ENCODE measurements around the gene IFT25. TPM values are rescaled to one million over a fixed set of nuclear protein-coding genes. Genes with fewer than 3 reads are reported as not detected.

The IFT25 gene
- polyA plus RNA-seq, 3 donors, result 12.0 to 30.4 (median 16.1) TPM

DNA sequence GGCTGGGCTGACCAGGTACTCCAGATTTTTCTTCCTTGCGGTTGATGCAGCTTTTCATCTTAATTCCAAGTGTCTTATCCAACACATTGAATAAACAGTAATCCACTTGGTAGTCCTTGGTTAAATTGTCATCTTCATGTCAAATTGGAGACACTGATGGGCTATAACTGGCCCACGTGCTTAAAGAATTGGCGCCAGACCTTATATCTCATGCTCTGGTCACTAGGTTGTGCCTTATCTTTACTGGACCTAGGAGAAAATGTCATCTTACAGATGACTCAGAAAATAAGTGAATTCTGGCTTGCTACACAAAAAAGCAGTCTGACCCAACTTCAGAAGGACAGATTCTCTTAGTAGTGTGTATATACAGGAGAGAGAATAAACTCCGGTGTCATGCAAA lies 16.9 kb upstream of the IFT25 start:
- 91 to 95% (median 95%) methylated on average over 4 of the region's 4 CpGs for WGBS, 3 donors

DNA sequence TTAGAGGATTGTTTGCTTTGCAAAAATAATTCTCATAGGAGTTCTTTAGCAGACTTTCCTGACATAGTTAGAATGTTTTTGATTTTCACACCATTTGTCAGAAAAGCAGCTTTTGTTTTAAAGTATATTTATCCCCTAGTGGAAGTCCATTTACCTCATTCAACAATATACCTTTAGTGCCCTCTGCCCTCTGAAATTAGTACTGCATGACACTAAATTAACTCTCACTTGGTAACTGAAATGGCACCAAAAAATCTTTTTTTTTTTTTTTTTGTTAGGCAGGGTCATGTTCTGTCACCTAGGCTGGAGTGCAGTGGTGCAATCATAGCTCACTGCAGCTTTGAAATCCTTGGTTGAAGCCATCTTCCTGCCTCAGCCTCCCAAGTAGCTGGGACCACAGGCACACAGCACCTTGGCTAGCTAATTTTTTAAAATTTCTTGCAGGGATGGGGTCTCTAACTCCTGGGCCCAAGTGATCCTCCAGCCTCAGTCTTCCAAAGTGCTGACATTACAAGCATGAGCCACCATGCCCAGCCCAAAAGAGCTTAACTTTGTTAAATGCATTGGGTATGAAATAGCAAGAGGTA lies 14.3 kb upstream of the IFT25 start:
- no peak overlapping the region for H3K27ac ChIP-seq (ENCODE audit: low read depth, low read length)

More for the DNA sequence above, 16.9 kb upstream of the IFT25 start:
- no peak overlapping the region for H3K27ac ChIP-seq (ENCODE audit: low read depth, low read length)

DNA sequence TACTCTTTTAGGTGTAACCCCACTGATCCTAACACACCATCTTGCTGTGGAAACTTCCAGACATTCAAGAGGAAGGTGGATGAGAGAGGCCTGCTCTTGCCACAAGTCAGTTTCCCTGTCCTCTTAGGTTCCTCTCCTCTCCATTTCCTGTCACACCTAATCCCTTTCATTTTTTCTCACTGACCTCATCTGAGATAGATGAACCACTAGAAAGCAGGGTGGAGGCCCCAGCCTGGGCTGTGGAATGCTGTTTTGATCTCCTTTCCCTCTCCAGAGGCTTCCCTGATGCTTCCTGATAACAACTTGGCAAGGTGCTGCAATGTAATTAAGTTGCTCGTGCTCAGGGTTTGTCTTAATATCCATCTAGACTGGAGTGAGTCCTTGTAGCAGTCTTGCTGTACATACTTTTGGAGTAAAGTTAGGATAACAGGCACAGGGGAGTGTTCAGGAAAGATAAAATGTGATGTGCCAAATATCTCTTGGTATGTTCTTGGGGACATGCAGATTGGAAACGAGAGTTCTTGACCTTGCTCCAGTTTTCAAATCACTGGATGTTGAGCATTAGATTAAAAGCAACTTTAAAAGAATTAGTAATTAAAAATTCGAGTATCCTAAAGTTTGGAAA lies 11.8 kb upstream of the IFT25 start:
- 33 to 49% (median 47%) methylated on average over 3 of the region's 3 CpGs for WGBS, 3 donors
- H3K27ac ChIP-seq (ENCODE audit: low read depth, low read length), result no peak overlapping the region

DNA sequence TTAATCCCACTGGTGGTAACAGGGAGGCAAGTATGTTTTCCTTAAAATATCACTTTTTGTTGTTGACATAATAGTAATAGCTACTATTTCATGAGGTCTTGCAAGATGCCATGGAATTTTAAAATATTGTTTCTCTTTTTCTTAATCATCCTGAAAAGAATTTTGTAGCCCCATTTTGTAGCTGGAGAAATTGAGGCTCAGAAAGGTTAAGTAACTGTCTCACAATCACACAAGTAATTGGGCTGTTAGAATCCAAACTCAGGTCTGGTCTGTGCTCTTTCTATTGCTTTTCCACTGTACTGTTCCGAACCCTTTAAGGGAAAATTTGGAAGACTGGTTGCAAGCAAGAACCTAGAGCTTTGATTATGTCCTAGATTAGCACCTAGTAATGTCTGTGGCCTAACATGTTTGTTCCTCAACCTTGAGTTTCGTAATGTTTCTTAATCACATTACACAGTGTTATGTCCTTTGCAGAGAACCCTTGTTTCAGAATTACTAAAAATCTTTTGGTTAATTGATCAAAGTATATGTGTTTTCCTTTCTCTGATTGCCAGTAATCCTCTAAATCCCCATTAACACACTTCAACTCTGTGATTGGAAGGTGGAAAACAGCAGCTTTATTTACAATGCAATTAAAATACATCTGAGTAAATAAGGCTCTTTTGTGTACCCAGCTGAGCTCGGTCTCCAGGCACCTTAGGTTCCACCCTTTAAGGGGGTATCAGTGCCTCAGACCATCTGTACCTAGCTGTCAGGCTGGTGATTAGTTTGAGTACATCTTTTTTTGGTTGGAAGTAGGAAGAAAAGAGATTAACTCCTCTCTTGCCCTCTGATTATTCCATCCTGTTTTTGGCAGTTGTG lies 11.0 kb upstream of the IFT25 start:
- WGBS, 3 donors, result 43 to 74% (median 61%) methylated on average over 3 of the region's 3 CpGs

DNA sequence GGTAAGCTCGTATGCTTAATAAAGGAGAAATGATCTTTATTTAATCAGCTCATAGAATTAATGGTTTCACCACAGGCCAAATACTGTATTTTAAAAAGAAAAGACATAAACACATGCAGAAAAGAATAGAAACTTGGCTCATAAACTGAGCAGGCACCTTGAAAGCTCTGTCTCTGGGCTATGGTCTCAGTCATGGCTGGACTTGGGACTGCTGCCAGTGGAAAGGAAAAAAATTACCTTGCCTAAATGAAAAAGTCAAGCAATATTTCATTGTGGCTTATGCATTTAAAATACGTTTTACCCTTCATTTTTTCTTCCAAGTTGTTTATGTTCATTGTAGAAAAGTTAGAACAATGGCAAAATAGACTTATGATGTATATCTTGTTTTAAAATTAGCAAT lies 8.6 kb upstream of the IFT25 start:
- 75 to 83% (median 80%) methylated on average over 2 of the region's 2 CpGs for WGBS, 3 donors
- H3K27ac ChIP-seq (ENCODE audit: low read depth, low read length), result no peak overlapping the region

More for the DNA sequence above, 11.0 kb upstream of the IFT25 start:
- H3K27ac ChIP-seq (ENCODE audit: low read depth, low read length), result no peak overlapping the region

DNA sequence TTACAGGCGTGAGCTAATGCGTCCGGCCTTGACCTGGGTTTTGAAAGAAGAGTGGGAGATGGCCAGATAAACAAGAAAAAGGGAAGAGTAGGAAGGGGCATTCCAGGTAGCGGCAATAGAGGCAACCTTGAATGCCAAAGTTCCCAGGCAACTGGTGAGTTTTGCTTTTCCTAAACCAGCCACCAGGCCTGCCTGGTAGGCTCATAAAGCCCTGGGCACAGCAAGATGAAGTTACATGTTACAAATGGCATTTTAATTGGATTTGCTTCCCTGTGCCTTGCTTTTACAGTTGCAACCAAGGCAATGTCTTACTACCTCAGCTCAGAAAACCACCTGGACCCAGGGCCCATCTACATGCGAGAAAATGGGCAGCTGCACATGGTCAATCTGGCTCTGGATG lies 6.2 kb upstream of the IFT25 start:
- no peak overlapping the region for H3K27ac ChIP-seq (ENCODE audit: low read depth, low read length)
- 87 to 90% (median 87%) methylated on average over 5 of the region's 5 CpGs for WGBS, 3 donors

DNA sequence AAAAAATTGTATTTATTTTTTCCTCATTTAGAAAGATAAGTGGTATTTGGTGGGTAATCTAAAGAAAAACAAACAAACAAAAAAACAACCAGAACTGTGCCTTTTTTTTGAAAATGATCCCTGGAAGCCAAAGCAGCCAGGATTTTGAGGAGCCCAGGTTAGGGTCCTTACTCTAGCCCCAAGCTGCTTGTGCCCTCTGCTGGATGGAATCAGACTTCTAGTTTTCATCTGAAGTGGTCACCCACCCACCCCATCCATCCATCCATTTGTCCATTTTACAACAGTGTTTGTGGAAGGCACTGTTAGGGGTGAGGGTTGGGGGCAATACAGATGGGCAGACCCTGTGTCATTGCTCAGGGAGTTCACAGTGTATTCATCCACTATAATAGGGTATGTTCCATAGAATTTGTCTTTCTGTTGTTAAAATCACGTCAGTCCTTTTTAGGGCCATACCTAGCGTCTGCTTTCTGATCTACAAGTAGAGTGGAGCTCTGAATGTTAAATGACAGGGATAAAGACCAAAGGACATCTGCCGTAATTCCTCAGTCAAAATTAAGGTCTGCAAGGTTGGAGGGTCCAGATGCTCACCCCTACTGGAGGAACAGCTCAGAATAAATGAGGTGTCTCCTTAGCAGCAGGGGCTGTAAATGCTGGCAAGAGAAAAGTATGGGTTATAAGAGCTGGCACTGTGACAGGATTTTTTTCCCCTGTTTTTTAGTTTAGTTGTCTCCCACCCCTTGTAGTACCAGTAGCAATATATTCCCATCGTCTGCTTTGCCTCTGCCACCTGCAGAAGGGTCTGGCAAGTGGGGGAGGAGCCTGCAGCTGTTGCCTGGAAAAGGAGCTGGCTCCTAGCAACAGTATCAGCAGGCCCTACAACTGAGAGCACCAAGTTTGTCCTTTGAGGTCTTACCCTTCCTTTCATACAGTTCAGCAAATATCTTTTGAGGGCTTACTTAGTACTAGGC lies 3.8 kb upstream of the IFT25 start:
- H3K27ac ChIP-seq (ENCODE audit: low read depth, low read length), result no peak overlapping the region
- 87 to 92% (median 88%) methylated on average over 4 of the region's 4 CpGs for WGBS, 3 donors

DNA sequence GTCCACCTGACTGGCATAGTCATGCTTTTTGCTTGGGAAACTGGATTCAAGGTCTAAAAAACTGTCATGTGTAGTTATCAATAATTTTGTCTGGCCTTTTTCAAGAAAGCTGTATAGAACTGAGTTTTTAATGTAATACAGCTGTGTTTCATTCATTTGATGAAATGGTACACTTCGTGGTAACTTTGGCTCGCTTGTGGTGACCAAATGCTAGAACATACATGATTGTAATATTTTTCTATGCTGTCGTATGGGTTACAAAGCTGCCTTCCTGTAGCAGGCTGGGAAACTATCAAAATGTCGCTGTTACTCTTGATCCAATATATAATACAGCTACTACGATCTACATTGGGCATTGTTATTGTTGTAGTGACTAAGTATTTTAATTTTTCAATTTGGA lies 2.8 kb upstream of the IFT25 start:
- H3K27ac ChIP-seq (ENCODE audit: low read depth, low read length), result no peak overlapping the region
- WGBS, 3 donors, result 93 to 98% (median 95%) methylated on average over 5 of the region's 5 CpGs

DNA sequence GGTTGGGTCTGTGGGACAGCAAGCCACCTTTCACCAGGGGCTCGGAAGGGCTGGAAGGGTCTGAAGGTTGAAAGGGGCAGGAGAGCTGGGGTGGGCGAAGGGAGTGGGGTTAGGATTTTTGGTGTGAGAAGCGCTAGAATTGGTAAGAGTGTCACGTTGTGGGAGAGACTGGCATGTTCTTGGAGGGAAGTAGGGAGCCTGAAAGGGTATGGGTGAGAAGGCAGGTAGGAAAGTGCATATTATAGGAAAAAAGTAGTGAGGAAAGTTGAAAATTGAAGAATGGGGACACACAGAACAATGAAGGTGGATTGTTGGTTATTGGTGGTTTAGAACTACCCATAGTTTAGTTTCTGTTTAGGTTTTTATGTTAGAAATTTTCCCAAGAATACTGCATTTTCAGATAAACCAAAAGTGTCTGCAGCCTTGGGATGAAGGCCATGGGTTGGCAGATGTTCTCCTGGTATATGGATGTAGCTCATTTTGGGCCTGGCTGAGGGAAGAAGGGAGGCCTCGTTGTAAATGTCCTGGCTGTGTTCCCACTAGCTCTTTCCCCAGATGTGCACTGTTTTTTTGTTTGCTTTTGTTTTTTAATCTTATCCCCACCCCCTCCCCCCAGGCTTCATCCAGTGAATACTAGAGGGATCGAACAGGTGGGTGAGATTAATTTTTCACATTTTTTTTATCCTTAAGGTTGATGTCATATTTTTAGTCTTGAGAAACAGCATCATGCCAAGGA lies 1.8 kb upstream of the IFT25 start:
- WGBS, 3 donors, result 47 to 61% (median 59%) methylated on average over 6 of the region's 6 CpGs
- H3K27ac ChIP-seq (ENCODE audit: low read depth, low read length), result no peak overlapping the region

DNA sequence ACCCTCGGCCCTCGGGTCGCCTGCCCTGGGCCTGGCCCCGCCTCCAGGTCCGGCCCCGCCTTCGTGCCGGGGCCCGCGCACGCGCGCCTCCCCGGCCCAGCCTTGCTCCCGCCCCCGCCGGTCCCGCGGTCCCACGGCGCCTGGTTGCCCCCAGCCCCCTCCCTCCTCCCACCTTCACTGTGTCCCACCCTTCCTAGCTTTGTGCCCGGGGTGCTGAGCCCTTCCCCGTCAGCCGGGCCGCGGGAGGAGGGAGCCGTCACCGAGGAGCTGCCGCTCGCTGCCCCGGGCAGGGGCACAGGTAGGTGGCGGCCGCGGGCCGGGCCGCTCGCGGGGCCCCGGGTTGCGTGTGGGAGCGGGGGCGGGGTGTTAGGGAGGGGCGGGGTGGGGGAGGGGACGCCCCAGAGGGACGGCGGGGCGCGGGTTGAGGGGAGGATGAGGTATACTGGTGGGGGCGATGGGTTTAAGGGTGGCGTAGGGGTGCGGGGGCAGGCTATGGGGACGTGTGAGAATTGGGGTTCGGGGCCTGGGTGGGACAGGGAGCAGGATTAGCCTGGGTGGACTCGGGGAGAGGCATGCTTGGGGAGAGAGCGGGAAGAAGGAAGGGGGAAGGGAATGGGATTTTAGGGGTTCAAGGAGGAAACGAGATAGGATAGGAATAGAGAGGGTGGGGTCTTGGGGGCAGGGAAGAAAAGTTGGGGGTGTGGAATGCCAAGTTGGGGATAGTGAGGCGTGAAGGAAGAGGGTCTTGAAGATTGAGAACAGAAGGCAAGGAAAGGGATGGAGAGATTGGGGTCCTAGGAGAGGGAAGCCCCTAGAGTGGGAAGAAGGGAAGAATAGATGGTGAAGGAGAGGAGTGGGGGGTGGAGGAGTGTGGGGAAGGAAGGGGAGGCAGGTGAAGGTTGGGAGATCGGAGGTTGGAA lies 1.0 kb upstream of the IFT25 start, which contains the start of gene LRRC42:
LRRC42 (plus strand) TSS at position 99 of the 920 bp plus-strand sequence. CDS start 5,650 bp downstream, outside the sequence.
- WGBS, 3 donors, result 1 to 3% (median 1%) methylated on average over 18 to 58 of the region's 58 CpGs
- no peak within 1 kb of the TSS for H3K27ac ChIP-seq (ENCODE audit: low read depth, low read length)

DNA sequence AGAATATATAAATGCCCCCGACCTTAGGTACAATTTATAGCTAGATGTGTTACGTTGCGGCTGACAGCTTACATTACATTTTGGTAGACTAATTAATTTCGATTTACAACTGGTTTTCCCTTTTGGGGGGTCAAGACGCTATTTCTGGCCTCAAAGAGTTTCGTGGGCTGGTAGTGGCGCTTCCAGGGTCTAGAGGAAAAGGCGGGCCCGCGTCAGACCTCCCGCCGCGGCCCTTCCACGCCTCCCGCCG lies 391 bp downstream of the IFT25 start:
- whole genome bisulfite sequencing, 3 donors, result 0 to 1% (median 0%) methylated on average over 16 of the region's 16 CpGs
- no peak overlapping the region for H3K27ac ChIP-seq (ENCODE audit: low read depth, low read length)

DNA sequence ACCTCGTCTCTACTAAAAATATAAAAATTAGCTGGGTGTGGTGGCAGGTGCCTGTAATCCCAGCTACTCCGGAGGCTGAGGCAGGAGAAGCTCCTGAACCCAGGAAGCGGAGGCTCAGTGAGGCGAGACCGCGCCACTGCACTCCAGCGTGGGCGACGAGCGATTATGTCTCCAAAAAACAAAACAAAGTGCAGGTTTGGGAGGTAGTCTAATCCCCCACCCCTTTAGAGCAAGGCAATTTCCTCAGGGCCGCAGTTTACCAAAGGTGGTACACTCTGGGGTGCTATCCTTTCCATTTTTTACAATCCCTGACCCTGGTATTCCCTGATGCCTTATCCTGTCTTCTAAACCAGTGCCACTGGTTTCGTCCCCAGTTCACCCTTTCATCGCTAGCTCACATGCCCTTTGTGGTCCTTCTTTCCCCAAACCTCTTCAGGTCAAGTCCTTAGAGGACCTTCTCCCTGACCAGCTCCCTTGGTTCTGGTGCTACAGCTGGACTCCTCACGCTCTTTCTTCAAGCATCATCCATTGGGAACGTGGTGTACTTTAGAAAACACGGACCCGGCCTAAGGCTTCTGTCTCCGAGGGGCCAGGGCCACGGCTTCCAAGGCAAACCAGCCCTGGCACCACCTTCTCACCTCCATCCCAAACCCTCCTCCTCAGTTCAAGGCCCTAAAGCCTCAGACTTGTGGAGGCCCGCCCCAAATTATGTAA lies 873 bp downstream of the IFT25 start:
- H3K27ac ChIP-seq (ENCODE audit: low read depth, low read length), result no peak overlapping the region
- 60 to 63% (median 63%) methylated on average over 20 of the region's 20 CpGs for WGBS, 3 donors

DNA sequence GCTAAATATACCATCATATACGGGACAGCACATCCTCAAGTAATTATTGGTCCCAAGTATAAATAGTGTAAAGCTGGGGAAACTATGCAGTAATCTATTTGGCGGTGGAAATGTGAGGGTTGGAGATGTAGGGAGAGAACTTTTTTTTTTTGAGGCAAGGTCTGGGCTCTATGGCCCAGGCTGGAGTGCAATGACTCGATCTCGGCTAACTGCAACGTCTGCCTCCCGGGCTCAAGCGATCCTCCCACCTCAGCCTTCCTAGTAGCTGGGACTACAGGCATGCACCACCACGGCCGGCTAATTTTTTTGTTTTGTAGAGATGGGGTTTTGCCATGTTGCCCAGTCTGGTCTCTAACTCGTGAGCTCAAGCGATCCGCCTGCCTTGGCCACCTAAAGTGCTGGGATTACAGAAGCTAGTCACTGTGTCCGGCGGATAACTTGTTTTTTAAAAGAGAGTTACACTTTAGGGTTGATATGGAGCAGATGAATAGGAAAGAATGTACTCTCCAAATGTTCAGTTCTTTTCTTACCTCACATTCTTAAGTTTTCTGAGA lies 1.9 kb downstream of the IFT25 start:
- 96 to 98% (median 97%) methylated on average over 14 of the region's 14 CpGs for WGBS, 3 donors
- no peak overlapping the region for H3K27ac ChIP-seq (ENCODE audit: low read depth, low read length)

DNA sequence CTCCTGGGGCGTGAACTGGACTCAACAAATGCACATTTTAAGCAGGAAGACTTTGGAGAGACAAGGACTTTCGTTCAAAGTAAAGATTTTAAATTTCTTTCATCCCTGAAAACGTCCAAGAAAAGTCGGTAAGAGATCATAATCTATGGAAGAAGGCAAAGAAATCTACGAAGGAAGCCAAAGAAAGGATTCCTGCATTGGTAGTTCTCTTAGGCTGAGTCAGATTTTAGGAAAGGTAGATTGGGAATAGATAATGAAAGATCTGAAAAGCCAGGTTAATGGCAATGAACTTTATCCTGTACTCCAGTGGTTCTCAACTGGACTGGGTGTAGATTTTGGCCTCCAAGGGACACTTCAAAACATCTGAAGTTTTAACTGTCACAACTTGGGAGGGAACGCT lies 2.4 kb downstream of the IFT25 start:
- WGBS, 3 donors, result 96 to 97% (median 96%) methylated on average over 6 of the region's 6 CpGs
- no peak overlapping the region for H3K27ac ChIP-seq (ENCODE audit: low read depth, low read length)

DNA sequence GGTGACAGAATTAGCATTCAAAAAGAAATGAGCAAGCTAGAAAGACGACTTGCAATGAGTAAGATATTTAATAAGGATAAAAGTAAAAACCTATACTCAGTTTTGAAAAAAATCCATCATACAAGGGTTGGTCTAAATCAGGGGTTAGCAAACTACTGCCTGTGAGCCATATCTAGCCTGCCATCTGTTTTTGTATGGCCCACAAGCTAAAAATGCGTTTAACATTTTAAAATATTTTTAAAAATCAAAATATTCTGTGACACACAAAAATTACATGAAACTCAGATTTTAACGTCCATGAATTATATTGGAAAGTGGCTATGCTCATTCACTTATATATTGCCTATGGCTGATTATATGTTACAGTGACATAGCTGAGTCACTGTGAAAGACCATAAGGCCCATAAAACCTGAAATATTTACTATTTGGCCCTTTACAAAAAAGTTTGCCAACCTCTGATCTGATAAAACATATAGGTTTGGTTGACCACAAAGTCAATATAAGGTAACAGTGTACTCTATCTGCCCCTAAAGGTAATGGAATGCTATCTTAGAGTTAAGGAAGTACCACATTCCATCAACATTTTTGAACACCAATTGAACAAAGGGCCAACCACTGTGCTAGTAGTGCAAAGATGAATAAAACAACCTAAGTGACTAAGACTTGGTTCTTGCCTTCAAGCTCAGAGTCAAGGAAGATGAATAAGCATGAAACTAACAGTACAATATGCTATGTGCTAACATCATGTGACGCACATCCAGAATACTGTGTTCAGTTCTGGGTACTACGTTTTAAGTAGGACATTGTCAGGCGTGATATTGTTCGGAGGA lies 3.2 kb downstream of the IFT25 start:
- no peak overlapping the region for H3K27ac ChIP-seq (ENCODE audit: low read depth, low read length)
- WGBS, 3 donors, result 88 to 91% (median 91%) methylated on average over 7 of the region's 7 CpGs

Data from adipose tissue (tissue), 3 donors.